Lung (tissue), 12 donors: ENCODE results near the gene CAMKV. TPM values are rescaled to one million over a fixed set of nuclear protein-coding genes. Genes with fewer than 3 reads are reported as not detected.

Experiments
- ATAC-seq: fragments of 200-7000 bp; cut with Tn5 transposase; one replicate; pipeline ENCODE4 v1.9.1; 2020; ENCODE audit warnings: moderate number of reproducible peaks; ENCODE audit not compliant: insufficient read depth, low FRiP score
- DNase-seq, 3 donors: peaks; one replicate each; pipeline ENCODE4 v3.0.0-alpha.2; 2013 to 2017
- H3K27ac ChIP-seq, 2 donors: one replicate each; pipeline ENCODE4 v1.5.1; 2013; ENCODE audit warnings: mild to moderate bottlenecking in 2 of 2, moderate library complexity in 2 of 2, control low read depth in 1 of 2, inconsistent platforms in 1 of 2, low read depth in 1 of 2, low read length in 1 of 2
- H3K27me3 ChIP-seq, 3 donors: one replicate each; pipeline ENCODE4 v1.5.1; 2013; ENCODE audit warnings: low read length in 2 of 3; ENCODE audit not compliant: control insufficient read depth in 3 of 3, insufficient read depth in 3 of 3
- H3K36me3 ChIP-seq, 4 donors: one replicate each; pipeline ENCODE4 v1.5.1; 2013; ENCODE audit warnings: low read length in 4 of 4, mild to moderate bottlenecking in 1 of 4, moderate library complexity in 1 of 4; ENCODE audit not compliant: control insufficient read depth in 4 of 4, insufficient read depth in 4 of 4
- H3K4me1 ChIP-seq, 5 donors: one replicate each; pipeline ENCODE4 v1.5.1; 2013; ENCODE audit warnings: low read length in 5 of 5, mild to moderate bottlenecking in 2 of 5, moderate library complexity in 1 of 5; ENCODE audit not compliant: control insufficient read depth in 5 of 5, insufficient read depth in 5 of 5
- H3K4me3 ChIP-seq: one replicate; pipeline ENCODE4 v1.5.1; 2013; ENCODE audit warnings: mild to moderate bottlenecking, control low read depth, moderate library complexity
- H3K9ac ChIP-seq, 2 donors: one replicate each; pipeline ENCODE4 v1.5.1; 2013; ENCODE audit warnings: low read length in 2 of 2, control low read depth in 1 of 2; ENCODE audit not compliant: insufficient read depth in 1 of 2
- H3K9me3 ChIP-seq, 4 donors: one replicate each; pipeline ENCODE4 v1.5.1; 2013; ENCODE audit warnings: low read length in 3 of 4, mild to moderate bottlenecking in 1 of 4, moderate library complexity in 1 of 4; ENCODE audit not compliant: control insufficient read depth in 4 of 4, insufficient read depth in 3 of 4
- WGBS, 2 donors: extraction: QIAGEN DNeasy Blood & Tissue Kit; methylation state at CpG; one replicate each; pipeline ENCODE4 v1.1.7; 2013; 5-methylcytosine and 5-hydroxymethylcytosine counted together
- polyA plus RNA-seq, 2 donors: library from polyadenylated mRNA; stranded (reverse); fragments of 200-250 nt; gene quantifications; one replicate each; pipeline ENCODE4 v1.2.1, GENCODE V29; 2013
- total RNA-seq, 2 donors: library from RNA; depleted of rRNA in 1 of 2; stranded (reverse); fragments of >200 nt in 1 of 2; gene quantifications; one replicate each; pipeline ENCODE4 v1.2.1, GENCODE V29; 2014 to 2021
- TF ChIP-seq, protein P1 (sequence below): IDR thresholded peaks from 2 replicates; pipeline ENCODE4 v1.5.1; 2012; ENCODE audit warnings: mild to moderate bottlenecking; ENCODE audit errors: control extremely low read depth, extremely low read depth
- donor health status: control.
- donor health status: control.
- donor health status: Bipolar disorder and iron deficiency.
- donor health status: healthy.
- donor health status: DM: yes; HTN: yes; CAD: no.

CAMKV gene
- total and polyA plus RNA-seq, 4 donors, result 0.34 TPM; not detected in 3

DNA sequence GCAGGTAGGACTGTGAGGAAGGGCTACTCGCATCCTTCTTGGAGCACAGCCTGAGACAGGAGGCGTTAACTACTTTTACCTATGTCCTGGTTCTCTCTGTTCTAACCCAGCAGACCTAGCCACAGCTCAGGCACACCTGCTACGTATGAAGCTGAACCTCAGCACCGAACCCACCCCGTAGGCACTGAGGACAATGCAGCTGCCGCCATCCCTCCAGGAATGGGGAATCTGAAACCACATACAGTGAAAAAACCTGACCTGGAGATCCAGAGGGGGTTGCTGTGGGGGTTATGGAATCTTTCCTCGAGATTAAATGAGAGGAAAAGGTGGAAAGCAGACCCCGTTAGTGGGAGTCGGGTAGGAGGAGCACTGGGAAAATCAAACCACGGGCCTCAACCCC, 19.6 kb upstream of the CAMKV start:
- H3K36me3 ChIP-seq, result peaks cover 0 to 11% (median 0%) of the 10 kb centered on the region in 4 donors
- no peak for ATAC-seq

DNA sequence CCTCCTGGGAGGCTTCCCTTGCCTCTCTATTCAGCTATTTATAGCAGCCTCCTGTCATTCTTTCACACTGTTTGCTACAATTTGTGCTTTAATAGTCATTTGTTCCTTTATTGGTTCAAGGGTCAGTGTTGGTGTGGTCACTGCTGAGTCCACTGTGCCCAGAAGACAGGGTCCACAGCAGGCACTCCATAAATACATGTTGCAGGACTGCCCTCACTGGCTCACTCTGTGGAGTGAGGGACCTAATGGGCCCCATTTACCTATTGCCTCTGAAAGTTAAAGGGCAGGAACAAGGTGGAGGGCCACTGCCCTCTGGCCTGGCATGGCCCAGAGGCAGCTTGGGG, 17.2 kb upstream of the CAMKV start:
- H3K4me3 ChIP-seq, result no peak overlapping the region
- H3K27ac ChIP-seq, result no peak overlapping the region
- H3K4me1 ChIP-seq, result peaks cover 0 to 8% (median 6%) of the 10 kb centered on the region in 5 donors
- ATAC-seq (no peak), DNase-seq (no peak)
- no peaks in the 10 kb centered on the region for H3K9me3 ChIP-seq
- H3K27me3 ChIP-seq, result no peaks in the 10 kb centered on the region
- H3K36me3 ChIP-seq, result peaks cover 0 to 11% (median 0%) of the 10 kb centered on the region in 4 donors
- TF ChIP-seq, protein P1, sequence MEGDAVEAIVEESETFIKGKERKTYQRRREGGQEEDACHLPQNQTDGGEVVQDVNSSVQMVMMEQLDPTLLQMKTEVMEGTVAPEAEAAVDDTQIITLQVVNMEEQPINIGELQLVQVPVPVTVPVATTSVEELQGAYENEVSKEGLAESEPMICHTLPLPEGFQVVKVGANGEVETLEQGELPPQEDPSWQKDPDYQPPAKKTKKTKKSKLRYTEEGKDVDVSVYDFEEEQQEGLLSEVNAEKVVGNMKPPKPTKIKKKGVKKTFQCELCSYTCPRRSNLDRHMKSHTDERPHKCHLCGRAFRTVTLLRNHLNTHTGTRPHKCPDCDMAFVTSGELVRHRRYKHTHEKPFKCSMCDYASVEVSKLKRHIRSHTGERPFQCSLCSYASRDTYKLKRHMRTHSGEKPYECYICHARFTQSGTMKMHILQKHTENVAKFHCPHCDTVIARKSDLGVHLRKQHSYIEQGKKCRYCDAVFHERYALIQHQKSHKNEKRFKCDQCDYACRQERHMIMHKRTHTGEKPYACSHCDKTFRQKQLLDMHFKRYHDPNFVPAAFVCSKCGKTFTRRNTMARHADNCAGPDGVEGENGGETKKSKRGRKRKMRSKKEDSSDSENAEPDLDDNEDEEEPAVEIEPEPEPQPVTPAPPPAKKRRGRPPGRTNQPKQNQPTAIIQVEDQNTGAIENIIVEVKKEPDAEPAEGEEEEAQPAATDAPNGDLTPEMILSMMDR, result no peak
- no peak overlapping the region for H3K9ac ChIP-seq

More for the DNA sequence above, 19.6 kb upstream of the CAMKV start:
- H3K9ac ChIP-seq, result no peak overlapping the region
- H3K4me1 ChIP-seq, result no peaks in the 10 kb centered on the region
- TF ChIP-seq, protein P1, result no peak
- H3K27ac ChIP-seq, result no peak overlapping the region
- H3K9me3 ChIP-seq, result no peaks in the 10 kb centered on the region
- 86 to 87% methylated on average over 10 of the region's 10 CpGs for WGBS, 2 donors
- no peak for DNase-seq
- no peaks in the 10 kb centered on the region for H3K27me3 ChIP-seq
- no peak overlapping the region for H3K4me3 ChIP-seq

DNA sequence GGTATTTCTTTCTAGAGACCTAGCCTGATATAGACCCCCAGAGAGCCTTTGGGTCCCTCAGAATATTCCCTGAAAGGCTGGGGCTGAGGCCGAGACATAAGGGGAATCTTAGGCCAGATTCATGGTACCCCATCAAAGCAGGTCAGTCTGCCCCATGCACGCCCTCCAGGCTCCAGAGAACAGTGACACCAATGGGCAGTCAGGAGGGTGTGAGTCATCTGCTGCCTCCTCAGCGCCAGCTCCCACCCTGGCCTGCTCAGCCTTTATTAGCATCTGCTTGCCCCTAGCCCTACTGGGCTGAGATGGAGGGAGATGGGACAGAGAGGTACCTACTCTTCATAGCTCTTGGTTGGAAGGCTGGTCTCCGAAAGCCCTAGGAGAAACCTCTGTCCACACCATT, 14.3 kb upstream of the CAMKV start:
- WGBS, 2 donors, result 92 to 94% methylated on average over 4 of the region's 4 CpGs

More for the DNA sequence above, 14.3 kb upstream of the CAMKV start:
- no peak for ATAC-seq
- Histone ChIP-seq H3K9me3 (peaks cover 0 to 3% (median 0%) of the 10 kb centered on the region in 4 donors), H3K4me1 (peaks cover 0 to 32% (median 12%) of the 10 kb centered on the region in 5 donors), H3K4me3 (no peak overlapping the region), H3K9ac (no peak overlapping the region), H3K27me3 (no peaks in the 10 kb centered on the region), H3K36me3 (no peaks in the 10 kb centered on the region), H3K27ac (no peak overlapping the region)
- DNase-seq, result no peak
- TF ChIP-seq, protein P1, result no peak
